Measurements from ENCODE around the gene NDUFB2. TPM values are rescaled to one million over a fixed set of nuclear protein-coding genes. Genes with fewer than 3 reads are reported as not detected.

The NDUFB2 gene
- 145 and 159 TPM in 2 replicates for total RNA-seq

DNA sequence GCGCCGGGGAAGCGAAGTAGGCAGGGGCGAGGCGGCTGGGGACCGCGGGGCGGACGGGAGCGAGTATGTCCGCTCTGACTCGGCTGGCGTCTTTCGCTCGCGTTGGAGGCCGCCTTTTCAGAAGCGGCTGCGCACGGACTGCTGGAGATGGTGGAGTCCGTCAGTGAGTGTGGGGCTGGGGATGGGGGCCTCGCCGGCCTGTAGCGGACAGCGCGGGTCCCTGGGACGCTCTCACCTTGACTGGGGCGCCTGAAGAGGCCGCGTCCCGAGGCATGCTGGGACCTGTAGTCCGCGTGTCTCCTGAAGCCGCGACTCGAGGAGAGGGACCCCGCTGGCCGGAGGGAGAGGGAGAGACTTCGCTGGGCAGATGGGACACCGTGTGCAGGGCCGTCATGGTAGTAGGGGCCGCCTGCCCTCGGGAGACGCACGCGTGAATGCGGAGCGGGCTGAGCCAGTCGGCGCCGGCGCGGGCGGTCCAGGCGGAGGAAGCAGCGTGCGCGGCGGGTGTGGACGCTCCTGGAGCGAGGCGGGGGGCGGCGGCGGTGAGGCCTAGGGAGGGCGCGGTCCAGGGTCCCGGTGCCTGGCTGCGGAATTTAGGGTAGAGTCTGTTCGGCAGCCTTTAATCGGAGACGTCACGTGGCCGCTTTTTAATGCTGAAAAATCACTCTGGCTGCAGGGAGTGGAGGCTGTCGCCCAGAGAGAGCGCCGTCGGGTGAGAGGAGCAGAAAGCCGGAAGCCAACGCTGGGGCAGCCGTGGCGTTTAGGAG is at the start of gene NDUFB2:
NDUFB2 (plus strand) TSS at position 29 of the 767 bp plus-strand sequence; CDS start at position 66, 37 bp downstream.

DNA sequence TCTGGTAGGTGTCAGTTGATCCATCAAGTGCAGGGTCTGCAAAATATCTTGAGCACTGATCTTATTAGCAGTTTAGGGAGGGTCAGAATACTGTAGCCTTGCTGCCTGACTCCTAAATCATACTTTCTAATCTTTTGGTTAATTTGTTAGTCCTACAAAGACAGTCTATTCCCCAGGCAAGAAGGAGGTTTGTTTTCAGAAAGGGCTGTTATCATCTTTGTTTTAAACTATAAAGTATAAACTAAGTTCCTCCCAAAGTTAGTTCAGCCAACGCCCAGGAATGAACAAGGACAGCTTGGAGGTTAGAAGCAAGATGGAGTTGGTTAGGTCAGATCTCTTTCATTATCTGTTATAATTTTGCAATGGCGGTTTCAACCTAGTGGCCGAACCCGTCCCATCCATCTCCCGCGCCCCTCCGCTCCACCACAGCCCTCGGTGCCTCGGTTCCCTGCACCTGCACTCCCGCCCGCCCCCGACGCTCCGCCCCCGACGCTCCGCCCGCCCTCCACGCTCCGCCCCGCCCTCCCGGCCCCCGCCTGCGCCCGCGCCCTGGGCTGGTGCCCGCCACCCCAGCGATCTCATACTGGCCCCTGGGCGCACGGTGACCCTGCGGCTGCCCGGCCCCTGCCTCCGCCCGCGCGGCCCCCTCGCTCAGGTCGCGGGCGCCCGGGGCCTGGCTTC is 24.0 kb upstream of the NDUFB2 start, which contains the start of gene ADCK2:
ADCK2 (plus strand) TSS at position 564 of the 681 bp plus-strand sequence. CDS start 386 bp downstream, outside the sequence.

Other genes starting within 250 kb of the NDUFB2 start
- gene MKRN1, start 217.2 kb upstream of the NDUFB2 start, total RNA-seq: 46.5 and 48.8 TPM in 2 replicates
- not detected in 2 replicates for gene DENND2A, start 55.9 kb upstream of the NDUFB2 start, total RNA-seq
- 20.2 and 26.7 TPM in 2 replicates for gene ADCK2, start 23.8 kb upstream of the NDUFB2 start, total RNA-seq
- 37.8 and 41.5 TPM in 2 replicates for gene BRAF, start 228.2 kb downstream of the NDUFB2 start, total RNA-seq

All from thoracic aorta endothelial cell (primary cell).